ENCODE measurements around the gene JPH4. TPM values are rescaled to one million over a fixed set of nuclear protein-coding genes. Genes with fewer than 3 reads are reported as not detected.

The JPH4 gene
- total RNA-seq, 2 experiments from 2014 or later: not detected

DNA sequence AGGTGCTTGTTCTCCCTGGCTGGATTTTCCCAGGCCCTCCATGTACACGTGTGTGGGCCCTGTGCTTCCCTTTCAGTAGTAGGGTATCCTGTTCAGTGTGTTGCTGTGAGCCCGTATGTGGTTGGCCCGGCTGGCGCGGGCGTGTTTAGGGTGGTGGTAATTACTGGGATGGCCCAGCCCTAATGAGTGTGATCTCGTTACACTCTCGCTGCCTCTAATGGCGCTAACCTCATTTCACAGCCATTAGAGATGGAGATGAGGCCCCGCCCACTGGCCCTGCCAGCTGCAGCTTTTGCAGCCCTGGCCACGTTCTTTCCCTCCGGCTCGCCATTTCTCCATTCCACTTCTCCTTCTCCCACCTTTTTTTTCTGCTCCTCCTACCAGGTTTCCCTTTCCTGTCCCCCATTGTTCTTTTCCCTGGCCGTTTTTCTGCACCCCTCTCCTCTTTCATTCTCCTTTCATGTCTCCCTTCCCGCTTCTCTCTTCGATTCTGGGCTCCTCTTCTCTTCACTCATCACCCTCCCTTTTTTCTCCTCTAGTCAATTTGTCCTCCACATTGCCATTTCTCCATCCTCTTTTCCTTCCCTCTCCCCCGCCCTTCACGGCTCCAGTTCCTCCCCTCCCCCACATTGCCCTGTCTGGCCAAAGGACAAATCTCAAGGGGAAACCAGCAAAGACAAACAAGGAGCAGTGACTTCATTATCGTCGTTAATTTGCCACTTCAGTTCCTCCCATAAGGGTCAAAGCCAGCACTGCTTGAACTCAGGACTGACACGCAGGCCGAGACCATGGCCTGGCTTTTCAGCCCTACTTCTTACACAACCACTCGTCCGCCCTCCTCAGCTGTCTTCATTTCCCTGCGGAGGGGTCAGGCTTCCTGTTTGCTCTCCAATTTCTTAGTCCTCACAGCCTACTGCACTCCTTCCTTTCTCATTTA lies 33.8 kb downstream of the JPH4 start:
- no TSS peak for BruUV-seq (replicated peaks)
- Histone ChIP-seq H3K4me1 (ENCODE audit: insufficient read depth, low read length, poor library complexity, severe bottlenecking) (no peaks in the 10 kb centered on the region), H3K36me3 (ENCODE audit: insufficient read depth, low read length) (no peaks in the 10 kb centered on the region), H3K4me3 (ENCODE audit: low read depth, low read length, poor library complexity, severe bottlenecking) (no peak overlapping the region), H3K4me2 (ENCODE audit: low read length) (no peak overlapping the region), H4K20me1 (ENCODE audit: insufficient read depth, low read length) (no peaks in the 10 kb centered on the region; the same call in 1 of the 2 replicates), H3K27ac (ENCODE audit: low read depth, low read length, poor library complexity, severe bottlenecking) (no peak overlapping the region), H3K9me3 (ENCODE audit: low read length) (no peaks in the 10 kb centered on the region), H2AFZ (ENCODE audit: low read length) (no peak overlapping the region), H3K79me2 (ENCODE audit: insufficient read depth, low read depth, low read length) (no peaks in the 10 kb centered on the region), H3K9me2 (ENCODE audit: insufficient read depth, low read length) (no peaks in the 10 kb centered on the region)
- intact Hi-C loops (cut with micrococcal nuclease; ENCODE audit: unreplicated experiment): no loop called here
- ChIA-PET CTCF (ENCODE audit: unreplicated experiment) (no interaction called here), POLR2A (interaction anchor here (0.6 to 0.7 kb wide), 2 partner anchors 12 to 15 kb away, joined by 3 read pairs; no protein-coding TSS in a partner anchor)
- DNase-seq (ENCODE audit: low spot score): no peak
- TF ChIP-seq, protein P1, sequence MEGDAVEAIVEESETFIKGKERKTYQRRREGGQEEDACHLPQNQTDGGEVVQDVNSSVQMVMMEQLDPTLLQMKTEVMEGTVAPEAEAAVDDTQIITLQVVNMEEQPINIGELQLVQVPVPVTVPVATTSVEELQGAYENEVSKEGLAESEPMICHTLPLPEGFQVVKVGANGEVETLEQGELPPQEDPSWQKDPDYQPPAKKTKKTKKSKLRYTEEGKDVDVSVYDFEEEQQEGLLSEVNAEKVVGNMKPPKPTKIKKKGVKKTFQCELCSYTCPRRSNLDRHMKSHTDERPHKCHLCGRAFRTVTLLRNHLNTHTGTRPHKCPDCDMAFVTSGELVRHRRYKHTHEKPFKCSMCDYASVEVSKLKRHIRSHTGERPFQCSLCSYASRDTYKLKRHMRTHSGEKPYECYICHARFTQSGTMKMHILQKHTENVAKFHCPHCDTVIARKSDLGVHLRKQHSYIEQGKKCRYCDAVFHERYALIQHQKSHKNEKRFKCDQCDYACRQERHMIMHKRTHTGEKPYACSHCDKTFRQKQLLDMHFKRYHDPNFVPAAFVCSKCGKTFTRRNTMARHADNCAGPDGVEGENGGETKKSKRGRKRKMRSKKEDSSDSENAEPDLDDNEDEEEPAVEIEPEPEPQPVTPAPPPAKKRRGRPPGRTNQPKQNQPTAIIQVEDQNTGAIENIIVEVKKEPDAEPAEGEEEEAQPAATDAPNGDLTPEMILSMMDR (conservative IDR thresholded peaks at IDR 0.05; ENCODE audit: low read length): no peak
- TF ChIP-seq EZH2phosphoT487 (IDR thresholded peaks at IDR 0.05; ENCODE audit: borderline replicate concordance, low read depth, low read length): no peak

DNA sequence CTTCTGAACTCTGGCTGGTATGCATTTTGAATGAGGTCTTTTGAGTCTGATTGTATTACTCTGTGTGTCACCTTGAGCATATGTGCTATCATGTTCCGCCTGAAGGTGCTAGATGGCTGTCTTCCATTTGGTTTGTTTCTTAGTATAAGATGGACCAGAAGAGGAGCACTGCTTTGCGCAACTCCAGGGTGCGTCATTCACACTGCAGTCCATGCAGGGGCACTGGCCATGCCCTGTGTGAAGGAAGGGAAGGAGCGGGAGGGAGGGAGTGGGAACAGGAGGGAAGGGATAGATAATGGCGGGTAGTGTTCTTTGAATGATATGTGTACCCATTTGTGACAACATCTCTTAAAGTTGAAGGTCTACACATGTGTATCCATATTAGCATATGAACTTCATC lies 35.2 kb downstream of the JPH4 start:
- H3K4me3 ChIP-seq (ENCODE audit: low read depth, low read length, poor library complexity, severe bottlenecking): no peak overlapping the region
- ChIA-PET POLR2A (no interaction called here), CTCF (ENCODE audit: unreplicated experiment) (interaction anchor here (1.3 kb wide), 1 partner anchor 27 kb away, joined by 3 read pairs; no protein-coding TSS in a partner anchor)
- H3K36me3 ChIP-seq (ENCODE audit: insufficient read depth, low read length): no peaks in the 10 kb centered on the region
- H4K20me1 ChIP-seq (ENCODE audit: insufficient read depth, low read length): no peaks in the 10 kb centered on the region
- no TSS peak for BruUV-seq (replicated peaks)
- no peak overlapping the region for H2AFZ ChIP-seq (ENCODE audit: low read length)
- H3K4me1 ChIP-seq (ENCODE audit: insufficient read depth, low read length, poor library complexity, severe bottlenecking): no peaks in the 10 kb centered on the region
- H3K9me3 ChIP-seq (ENCODE audit: low read length): no peaks in the 10 kb centered on the region
- no peak overlapping the region for H3K27ac ChIP-seq (ENCODE audit: low read depth, low read length, poor library complexity, severe bottlenecking)
- TF ChIP-seq, protein P1 (conservative IDR thresholded peaks at IDR 0.05; ENCODE audit: low read length): no peak
- no peak for TF ChIP-seq EZH2phosphoT487 (IDR thresholded peaks at IDR 0.05; ENCODE audit: borderline replicate concordance, low read depth, low read length)
- intact Hi-C loops (cut with micrococcal nuclease; ENCODE audit: unreplicated experiment): no loop called here
- H3K4me2 ChIP-seq (ENCODE audit: low read length): no peak overlapping the region
- no peak for DNase-seq (ENCODE audit: low spot score)
- no peaks in the 10 kb centered on the region for H3K9me2 ChIP-seq (ENCODE audit: insufficient read depth, low read length)
- no peaks in the 10 kb centered on the region for H3K79me2 ChIP-seq (ENCODE audit: insufficient read depth, low read depth, low read length)

DNA sequence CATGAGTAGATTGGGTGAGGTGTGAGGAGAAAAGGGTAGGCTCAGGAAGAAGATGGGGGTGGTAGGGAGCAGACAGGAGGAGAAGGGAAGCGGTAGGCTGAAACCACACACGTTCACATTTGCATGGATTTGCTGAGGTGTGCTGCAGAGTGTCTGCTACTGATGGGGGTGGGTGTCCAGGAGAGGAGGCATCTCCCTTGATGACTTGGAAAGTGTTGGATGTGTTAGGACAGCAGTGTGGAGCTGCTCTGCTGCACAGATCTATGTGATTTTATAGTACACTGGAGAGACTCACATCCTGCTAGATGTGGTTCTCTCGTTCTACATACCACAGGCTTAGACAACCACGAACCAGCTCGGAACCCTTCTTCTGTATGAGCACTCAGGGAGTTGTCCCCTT lies 36.3 kb downstream of the JPH4 start:
- Histone ChIP-seq H3K36me3 (ENCODE audit: insufficient read depth, low read length) (no peaks in the 10 kb centered on the region), H3K27ac (ENCODE audit: low read depth, low read length, poor library complexity, severe bottlenecking) (no peak overlapping the region), H4K20me1 (ENCODE audit: insufficient read depth, low read length) (no peaks in the 10 kb centered on the region), H3K9me2 (ENCODE audit: insufficient read depth, low read length) (no peaks in the 10 kb centered on the region), H3K79me2 (ENCODE audit: insufficient read depth, low read depth, low read length) (no peaks in the 10 kb centered on the region), H2AFZ (ENCODE audit: low read length) (no peak overlapping the region), H3K4me1 (ENCODE audit: insufficient read depth, low read length, poor library complexity, severe bottlenecking) (no peaks in the 10 kb centered on the region), H3K4me3 (ENCODE audit: low read depth, low read length, poor library complexity, severe bottlenecking) (no peak overlapping the region), H3K4me2 (ENCODE audit: low read length) (no peak overlapping the region), H3K9me3 (ENCODE audit: low read length) (no peaks in the 10 kb centered on the region)
- intact Hi-C loops (cut with micrococcal nuclease; ENCODE audit: unreplicated experiment): no loop called here
- TF ChIP-seq, protein P1 (conservative IDR thresholded peaks at IDR 0.05; ENCODE audit: low read length): no peak
- TF ChIP-seq EZH2phosphoT487 (IDR thresholded peaks at IDR 0.05; ENCODE audit: borderline replicate concordance, low read depth, low read length): no peak
- no TSS peak for BruUV-seq (replicated peaks)
- POLR2A ChIA-PET: interaction anchor here (1.2 kb wide), 1 partner anchor 13 kb away, joined by 4 read pairs; no protein-coding TSS in a partner anchor
- CTCF ChIA-PET (ENCODE audit: unreplicated experiment): interaction anchor here (0.7 kb wide), 1 partner anchor 1817 kb away, joined by 3 read pairs; no protein-coding TSS in a partner anchor
- DNase-seq (ENCODE audit: low spot score): no peak

All from OCI-LY7 (cell line).